Tibial nerve (tissue), 4 donors: Measurements from ENCODE around the gene REG3A. TPM values are rescaled to one million over a fixed set of nuclear protein-coding genes. Genes with fewer than 3 reads are reported as not detected.

Source experiments
- DNase-seq, 2 donors: peaks; one replicate each; pipeline ENCODE4 v3.0.0-alpha.2; 2019; ENCODE audit warnings: low spot score in 2 of 2
- H3K27ac ChIP-seq, 4 donors: fragments of 200-600 bp; sonication (generic) in 3 of 4; one replicate each; pipeline ENCODE4 v1.5.1; 2017 to 2019; ENCODE audit warnings: mild to moderate bottlenecking in 1 of 4
- H3K27me3 ChIP-seq, 2 donors: fragments of 200-600 bp; sonication (generic) in 1 of 2; one replicate each; pipeline versions ENCODE4 v1.5.1 to v1.6.0; 2017 to 2019
- H3K36me3 ChIP-seq, 3 donors: fragments of 200-600 bp; sonication (generic); one replicate each; pipeline ENCODE4 v1.5.1; 2018 to 2019
- H3K4me1 ChIP-seq, 4 donors: fragments of 200-600 bp; sonication (generic) in 3 of 4; one replicate each; pipeline ENCODE4 v1.5.1; 2017 to 2019
- H3K4me3 ChIP-seq, 4 donors: fragments of 200-600 bp; sonication (generic) in 3 of 4; one replicate each; pipeline ENCODE4 v1.5.1; 2017 to 2019; ENCODE audit warnings: mild to moderate bottlenecking in 1 of 4, moderate library complexity in 1 of 4
- H3K9me3 ChIP-seq, 4 donors: fragments of 200-600 bp; sonication (generic) in 3 of 4; one replicate each; pipeline ENCODE4 v1.5.1; 2017 to 2019
- CTCF ChIP-seq, 5 experiments: fragments of 200-600 bp in 3 of 5; fragments of 450-650 bp in 2 of 5; sonication (generic) in 3 of 5; IDR thresholded peaks; one replicate each; pipeline ENCODE4 v1.5.1; 2016 to 2019; ENCODE audit warnings: antibody characterized with exemption in 5 of 5, mild to moderate bottlenecking in 3 of 5, moderate library complexity in 2 of 5
- EP300 ChIP-seq, 2 donors: sonication (generic); formaldehyde crosslinking; IDR thresholded peaks; one replicate each; pipeline ENCODE4 v1.6.1; 2017; ENCODE audit warnings: antibody characterized with exemption in 2 of 2, mild to moderate bottlenecking in 1 of 2
- POLR2A ChIP-seq, 2 donors: fragments of 450-650 bp; IDR thresholded peaks; one replicate each; pipeline ENCODE4 v1.6.1; 2017; ENCODE audit warnings: antibody characterized with exemption in 2 of 2, mild to moderate bottlenecking in 2 of 2, moderate library complexity in 2 of 2
- WGBS, 2 donors: methylation state at CpG; one replicate each; pipeline ENCODE4 v1.1.5; 2018; 5-methylcytosine and 5-hydroxymethylcytosine counted together
- total RNA-seq, 4 donors: library from RNA; depleted of rRNA; stranded (reverse); fragments of >200 nt; gene quantifications; one replicate each; pipeline ENCODE4 v1.1.0, GENCODE V29; 2016

REG3A gene
- total RNA-seq, 4 donors from 2014 or later, result not detected

GRCh38 chr2:79162801-79163200 is 3.2 kb upstream of the REG3A start:
- 91 to 98% methylated on average over 1 of the region's 1 CpG for WGBS, 2 donors
- Histone ChIP-seq H3K4me1 (no peaks in the 10 kb centered on the region), H3K27ac (no peak overlapping the region), H3K9me3 (no peaks in the 10 kb centered on the region), H3K27me3 (no peaks in the 10 kb centered on the region), H3K4me3 (no peak overlapping the region), H3K36me3 (no peaks in the 10 kb centered on the region)
- no peak for DNase-seq
- TF ChIP-seq POLR2A (IDR thresholded peaks at IDR 0.05) (no peak), CTCF (IDR thresholded peaks at IDR 0.05) (no peak), EP300 (IDR thresholded peaks at IDR 0.05) (no peak)

- Histone ChIP-seq H3K27ac (no peak overlapping the region), H3K4me3 (no peak overlapping the region), H3K9me3 (no peaks in the 10 kb centered on the region), H3K27me3 (no peaks in the 10 kb centered on the region), H3K4me1 (no peaks in the 10 kb centered on the region), H3K36me3 (no peaks in the 10 kb centered on the region)
- WGBS, 2 donors, result 56 to 63% methylated on average over 2 of the region's 2 CpGs
- DNase-seq, result no peak
- no peak for TF ChIP-seq CTCF (IDR thresholded peaks at IDR 0.05)
- no peak for TF ChIP-seq POLR2A (IDR thresholded peaks at IDR 0.05)
- TF ChIP-seq EP300 (IDR thresholded peaks at IDR 0.05), result no peak
Measured at GRCh38 chr2:79162132-79162531, 2.6 kb upstream of the REG3A start.

GRCh38 chr2:79159030-79159429 is 523 bp downstream of the REG3A start:
- H3K4me3 ChIP-seq, result no peak overlapping the region
- TF ChIP-seq POLR2A (IDR thresholded peaks at IDR 0.05) (no peak), EP300 (IDR thresholded peaks at IDR 0.05) (no peak), CTCF (IDR thresholded peaks at IDR 0.05) (no peak)
- H3K27ac ChIP-seq, result no peak overlapping the region
- 60 to 88% methylated on average over 2 of the region's 2 CpGs for WGBS, 2 donors
- no peaks in the 10 kb centered on the region for H3K27me3 ChIP-seq
- no peak for DNase-seq
- no peaks in the 10 kb centered on the region for H3K36me3 ChIP-seq
- H3K4me1 ChIP-seq, result no peaks in the 10 kb centered on the region
- no peaks in the 10 kb centered on the region for H3K9me3 ChIP-seq

GRCh38 chr2:79155826-79156476 is 3.6 kb downstream of the REG3A start:
- Histone ChIP-seq H3K27ac (no peak overlapping the region), H3K4me1 (no peaks in the 10 kb centered on the region), H3K36me3 (no peaks in the 10 kb centered on the region), H3K27me3 (no peaks in the 10 kb centered on the region), H3K9me3 (no peaks in the 10 kb centered on the region), H3K4me3 (no peak overlapping the region)
- TF ChIP-seq EP300 (IDR thresholded peaks at IDR 0.05) (no peak), CTCF (IDR thresholded peaks at IDR 0.05) (no peak), POLR2A (IDR thresholded peaks at IDR 0.05) (no peak)
- no peak for DNase-seq
- 85% methylated on average over 2 of the region's 2 CpGs; no CpG with 5 or more reads in 1 of the 2 donors for WGBS, 2 donors

GRCh38 chr2:79139423-79139822 is 20.1 kb downstream of the REG3A start:
- no peaks in the 10 kb centered on the region for H3K9me3 ChIP-seq
- H3K27ac ChIP-seq, result no peak overlapping the region
- H3K27me3 ChIP-seq, result no peaks in the 10 kb centered on the region
- no peaks in the 10 kb centered on the region for H3K4me1 ChIP-seq
- DNase-seq, result no peak
- H3K4me3 ChIP-seq, result no peak overlapping the region
- TF ChIP-seq POLR2A (IDR thresholded peaks at IDR 0.05) (no peak), CTCF (IDR thresholded peaks at IDR 0.05) (no peak), EP300 (IDR thresholded peaks at IDR 0.05) (no peak)
- H3K36me3 ChIP-seq, result no peaks in the 10 kb centered on the region
